ENCODE measurements around the gene PTBP3. TPM values are rescaled to one million over a fixed set of nuclear protein-coding genes. Genes with fewer than 3 reads are reported as not detected.

The PTBP3 gene
- total RNA-seq, 2 donors from 2014 or later: 83.3 to 94.8 TPM

- H3K36me3 Mint-ChIP-seq (ENCODE audit: low read depth): peaks cover 54% of the 10 kb centered on the region
- H3K36me3 ChIP-seq (ENCODE audit: control insufficient read depth, insufficient read depth, low read length): peaks cover 86% of the 10 kb centered on the region
- no peak overlapping the region for H3K27ac ChIP-seq (ENCODE audit: low read depth, low read length)
- no peak for TF ChIP-seq CTCF (conservative IDR thresholded peaks at IDR 0.05)
- no peaks in the 10 kb centered on the region for H3K27me3 Mint-ChIP-seq (ENCODE audit: insufficient read depth)
- H3K4me3 Mint-ChIP-seq: no peak overlapping the region
- no peak overlapping the region for H3K4me3 ChIP-seq (ENCODE audit: low read length)
- no peak for DNase-seq
- H3K9me3 ChIP-seq (ENCODE audit: control insufficient read depth, low read length): no peaks in the 10 kb centered on the region
- no peaks in the 10 kb centered on the region for H3K27me3 ChIP-seq (ENCODE audit: control insufficient read depth, insufficient read depth, low read length, poor library complexity, severe bottlenecking)
- no peaks in the 10 kb centered on the region for H3K9me3 Mint-ChIP-seq
- H3K27ac Mint-ChIP-seq: no peak overlapping the region
- H3K9ac ChIP-seq (ENCODE audit: extremely low read depth, low read length, poor library complexity, severe bottlenecking): no peak overlapping the region
- H3K4me1 Mint-ChIP-seq: no peaks in the 10 kb centered on the region
- H3K4me1 ChIP-seq (ENCODE audit: control insufficient read depth, insufficient read depth, low read length): no peaks in the 10 kb centered on the region
- 71 to 89% methylated on average over 1 to 3 of the region's 3 CpGs for WGBS, 2 experiments (ENCODE audit: insufficient coverage in 1 of 2, insufficient read length in 1 of 2)
Measured at GRCh38 chr9:112226091-112226490, 107.3 kb downstream of the PTBP3 start.

GRCh38 chr9:112224401-112225289, 108.8 kb downstream of the PTBP3 start:
- H3K27ac Mint-ChIP-seq: no peak overlapping the region
- no peak overlapping the region for H3K9ac ChIP-seq (ENCODE audit: extremely low read depth, low read length, poor library complexity, severe bottlenecking)

GRCh38 chr9:112218908-112219307, 114.5 kb downstream of the PTBP3 start:
- Histone ChIP-seq H3K27ac (ENCODE audit: low read depth, low read length) (no peak overlapping the region), H3K27me3 (ENCODE audit: control insufficient read depth, insufficient read depth, low read length, poor library complexity, severe bottlenecking) (no peaks in the 10 kb centered on the region), H3K9me3 (ENCODE audit: control insufficient read depth, low read length) (no peaks in the 10 kb centered on the region), H3K9ac (ENCODE audit: extremely low read depth, low read length, poor library complexity, severe bottlenecking) (no peak overlapping the region), H3K36me3 (ENCODE audit: control insufficient read depth, insufficient read depth, low read length) (peaks cover 68% of the 10 kb centered on the region), H3K4me1 (ENCODE audit: control insufficient read depth, insufficient read depth, low read length) (no peaks in the 10 kb centered on the region), H3K4me3 (ENCODE audit: low read length) (no peak overlapping the region)
- Mint-ChIP-seq H3K27me3 (ENCODE audit: insufficient read depth) (no peaks in the 10 kb centered on the region), H3K9me3 (no peaks in the 10 kb centered on the region), H3K36me3 (ENCODE audit: low read depth) (peaks cover 30% of the 10 kb centered on the region), H3K4me3 (no peak overlapping the region), H3K4me1 (no peaks in the 10 kb centered on the region), H3K27ac (no peak overlapping the region)
- TF ChIP-seq CTCF (conservative IDR thresholded peaks at IDR 0.05): no peak
- no peak for DNase-seq
- 92 to 100% methylated on average over 3 of the region's 3 CpGs for WGBS, 2 experiments (ENCODE audit: insufficient coverage in 1 of 2, insufficient read length in 1 of 2)

More at GRCh38 chr9:112224401-112225289, 108.8 kb downstream of the PTBP3 start:
- no peak for DNase-seq
- WGBS, 2 experiments (ENCODE audit: insufficient coverage in 1 of 2, insufficient read length in 1 of 2): 82 to 93% methylated on average over 2 to 4 of the region's 4 CpGs
- peaks cover 44% of the 10 kb centered on the region for H3K36me3 Mint-ChIP-seq (ENCODE audit: low read depth)
- no peak overlapping the region for H3K4me3 ChIP-seq (ENCODE audit: low read length)
- H3K27ac ChIP-seq (ENCODE audit: low read depth, low read length): no peak overlapping the region
- no peaks in the 10 kb centered on the region for H3K9me3 ChIP-seq (ENCODE audit: control insufficient read depth, low read length)
- H3K4me1 Mint-ChIP-seq: no peaks in the 10 kb centered on the region
- H3K4me3 Mint-ChIP-seq: no peak overlapping the region
- no peaks in the 10 kb centered on the region for H3K27me3 ChIP-seq (ENCODE audit: control insufficient read depth, insufficient read depth, low read length, poor library complexity, severe bottlenecking)
- no peaks in the 10 kb centered on the region for H3K9me3 Mint-ChIP-seq
- no peaks in the 10 kb centered on the region for H3K27me3 Mint-ChIP-seq (ENCODE audit: insufficient read depth)
- no peaks in the 10 kb centered on the region for H3K4me1 ChIP-seq (ENCODE audit: control insufficient read depth, insufficient read depth, low read length)
- H3K36me3 ChIP-seq (ENCODE audit: control insufficient read depth, insufficient read depth, low read length): peaks cover 88% of the 10 kb centered on the region
- no peak for TF ChIP-seq CTCF (conservative IDR thresholded peaks at IDR 0.05)
